Measurements from ENCODE around the gene MYBPHL.

DNA sequence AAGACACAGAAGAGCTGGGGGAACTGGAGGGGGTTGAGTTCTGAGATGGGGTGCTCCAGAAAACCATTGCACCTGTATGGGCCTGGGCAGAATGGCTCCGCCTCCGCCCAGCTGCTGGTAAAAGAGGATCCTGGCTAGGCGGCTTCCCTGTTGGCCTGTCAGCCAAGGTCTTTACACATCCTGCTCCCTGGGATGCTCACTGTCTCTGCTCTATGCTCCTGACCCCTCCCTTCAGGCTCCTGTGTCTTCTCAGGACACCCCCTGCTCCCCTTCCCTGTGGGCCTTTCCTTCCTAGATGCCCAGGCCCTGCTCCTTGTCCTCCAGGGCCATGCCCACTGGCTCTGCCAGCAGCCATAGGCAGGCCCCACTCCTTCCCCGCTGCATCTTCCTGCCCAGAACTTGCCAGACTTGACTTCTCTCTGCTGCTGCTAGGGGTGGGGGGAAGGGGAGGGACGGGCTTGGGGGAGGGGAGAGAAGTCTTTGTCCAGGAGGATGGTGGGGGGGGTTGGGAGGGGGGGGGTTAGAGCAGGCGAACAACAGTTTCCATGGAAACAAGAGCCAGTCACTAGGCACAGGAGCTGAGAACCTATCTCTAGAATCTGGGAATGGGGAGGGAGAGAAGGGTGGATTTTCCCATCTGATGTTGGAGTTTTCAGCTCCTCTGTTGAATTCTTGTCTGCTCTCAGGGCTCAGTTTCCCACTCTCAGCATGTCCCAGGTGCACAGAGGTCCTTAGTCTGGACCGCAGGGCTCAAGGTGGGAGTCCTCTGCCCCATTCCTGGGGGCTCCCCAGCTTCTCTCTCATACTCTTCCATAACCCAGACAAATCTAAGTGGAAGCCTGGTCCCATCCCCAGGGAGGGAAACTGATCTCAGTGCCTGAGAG lies 46.9 kb downstream of the MYBPHL start:
- TF ChIP-seq, protein P1, sequence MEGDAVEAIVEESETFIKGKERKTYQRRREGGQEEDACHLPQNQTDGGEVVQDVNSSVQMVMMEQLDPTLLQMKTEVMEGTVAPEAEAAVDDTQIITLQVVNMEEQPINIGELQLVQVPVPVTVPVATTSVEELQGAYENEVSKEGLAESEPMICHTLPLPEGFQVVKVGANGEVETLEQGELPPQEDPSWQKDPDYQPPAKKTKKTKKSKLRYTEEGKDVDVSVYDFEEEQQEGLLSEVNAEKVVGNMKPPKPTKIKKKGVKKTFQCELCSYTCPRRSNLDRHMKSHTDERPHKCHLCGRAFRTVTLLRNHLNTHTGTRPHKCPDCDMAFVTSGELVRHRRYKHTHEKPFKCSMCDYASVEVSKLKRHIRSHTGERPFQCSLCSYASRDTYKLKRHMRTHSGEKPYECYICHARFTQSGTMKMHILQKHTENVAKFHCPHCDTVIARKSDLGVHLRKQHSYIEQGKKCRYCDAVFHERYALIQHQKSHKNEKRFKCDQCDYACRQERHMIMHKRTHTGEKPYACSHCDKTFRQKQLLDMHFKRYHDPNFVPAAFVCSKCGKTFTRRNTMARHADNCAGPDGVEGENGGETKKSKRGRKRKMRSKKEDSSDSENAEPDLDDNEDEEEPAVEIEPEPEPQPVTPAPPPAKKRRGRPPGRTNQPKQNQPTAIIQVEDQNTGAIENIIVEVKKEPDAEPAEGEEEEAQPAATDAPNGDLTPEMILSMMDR (IDR thresholded peaks at IDR 0.05) = no peak
- TF ChIP-seq POLR2A (IDR thresholded peaks at IDR 0.05) = no peak

All from right lobe of liver (tissue), 4 donors.